K562 (cell line): ENCODE results near the gene MYL12A. TPM values are rescaled to one million over a fixed set of nuclear protein-coding genes. Genes with fewer than 3 reads are reported as not detected.

Experiments used
- CBX2 ChIP-seq: fragments of 200-600 bp; sonication (generic); IDR thresholded peaks from one replicate; pipeline ENCODE4 v1.6.1; 2012; ENCODE audit warnings: mild to moderate bottlenecking, low read length, inconsistent platforms; ENCODE audit not compliant: insufficient read depth, poor library complexity, severe bottlenecking
- polyA plus RNA-seq, 8 experiments: library from polyadenylated mRNA; depleted of rRNA in 4 of 8; stranded (reverse) in 5 of 8; unstranded in 3 of 8; fragments of >200 nt; fragmentation: Nextera tagmentation in 2 of 8; fragmentation: Illumina TruSeq in 1 of 8; extraction: Ambion mirVana in 2 of 8; extraction: Trizol in 1 of 8; gene quantifications; 2 replicates each; pipeline versions ENCODE4 v1.2.1 to v1.2.3, GENCODE V29; 2011 to 2014; ENCODE audit warnings: inconsistent platforms in 1 of 8, missing spikeins in 1 of 8
- total RNA-seq, 7 experiments: library from RNA; depleted of rRNA in 6 of 7; stranded (reverse); fragments of >200 nt in 6 of 7; fragmentation: Illumina TruSeq in 2 of 7; extraction: Trizol in 2 of 7; gene quantifications; 2 replicates each; pipeline versions ENCODE4 v1.2.1 to v1.2.3, GENCODE V29; 2011 to 2021; ENCODE audit warnings: low replicate concordance in 1 of 7
- TF ChIP-seq, protein P1 (sequence below): fragments of 450-650 bp; IDR thresholded peaks from 2 replicates; pipeline ENCODE4 v1.6.1; 2017; ENCODE audit warnings: antibody characterized with exemption, mild to moderate bottlenecking
- TF ChIP-seq, protein P2 (sequence below): IDR thresholded peaks from 2 replicates; pipeline ENCODE4 v1.6.1; 2012; ENCODE audit warnings: low read depth, low read length, improper control_type of control experiment, borderline replicate concordance

The MYL12A gene
- total and polyA plus RNA-seq, 9 of the 15 experiments (the other 6 are each of a cell fraction or from before 2014, with no cell fraction given) = 308 to 1,031 (median 559) TPM

DNA sequence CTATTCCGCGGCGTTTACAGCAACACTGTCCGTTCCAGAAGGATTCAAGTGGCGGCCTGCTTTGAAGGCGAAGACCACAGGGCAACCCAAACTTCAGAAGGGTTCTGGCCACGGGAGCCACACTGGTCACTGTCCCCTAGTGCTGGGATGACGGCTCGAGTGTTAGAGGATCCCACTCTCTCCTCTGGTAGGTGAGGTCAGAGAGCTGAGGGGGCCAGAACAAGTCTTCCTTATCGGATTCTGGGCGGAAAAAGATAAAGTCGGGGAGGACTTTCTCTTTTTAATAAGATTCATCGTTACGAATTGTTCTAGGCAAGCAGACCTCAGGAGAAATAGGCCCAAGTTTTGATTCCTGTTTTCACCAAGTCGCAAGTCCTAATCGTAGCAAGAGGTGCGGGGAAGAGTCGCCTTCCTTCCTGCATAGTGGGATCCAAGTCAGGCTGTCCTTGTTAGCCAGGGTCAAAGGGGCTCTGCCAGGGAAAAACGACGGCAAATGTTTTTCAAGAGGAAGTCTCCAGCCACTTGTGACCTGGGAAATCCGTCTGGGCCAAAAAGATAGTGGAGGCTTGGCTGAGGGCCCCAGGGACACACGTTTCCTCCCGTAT, 864 bp upstream of the MYL12A start (continued):
- TF ChIP-seq, protein P1, sequence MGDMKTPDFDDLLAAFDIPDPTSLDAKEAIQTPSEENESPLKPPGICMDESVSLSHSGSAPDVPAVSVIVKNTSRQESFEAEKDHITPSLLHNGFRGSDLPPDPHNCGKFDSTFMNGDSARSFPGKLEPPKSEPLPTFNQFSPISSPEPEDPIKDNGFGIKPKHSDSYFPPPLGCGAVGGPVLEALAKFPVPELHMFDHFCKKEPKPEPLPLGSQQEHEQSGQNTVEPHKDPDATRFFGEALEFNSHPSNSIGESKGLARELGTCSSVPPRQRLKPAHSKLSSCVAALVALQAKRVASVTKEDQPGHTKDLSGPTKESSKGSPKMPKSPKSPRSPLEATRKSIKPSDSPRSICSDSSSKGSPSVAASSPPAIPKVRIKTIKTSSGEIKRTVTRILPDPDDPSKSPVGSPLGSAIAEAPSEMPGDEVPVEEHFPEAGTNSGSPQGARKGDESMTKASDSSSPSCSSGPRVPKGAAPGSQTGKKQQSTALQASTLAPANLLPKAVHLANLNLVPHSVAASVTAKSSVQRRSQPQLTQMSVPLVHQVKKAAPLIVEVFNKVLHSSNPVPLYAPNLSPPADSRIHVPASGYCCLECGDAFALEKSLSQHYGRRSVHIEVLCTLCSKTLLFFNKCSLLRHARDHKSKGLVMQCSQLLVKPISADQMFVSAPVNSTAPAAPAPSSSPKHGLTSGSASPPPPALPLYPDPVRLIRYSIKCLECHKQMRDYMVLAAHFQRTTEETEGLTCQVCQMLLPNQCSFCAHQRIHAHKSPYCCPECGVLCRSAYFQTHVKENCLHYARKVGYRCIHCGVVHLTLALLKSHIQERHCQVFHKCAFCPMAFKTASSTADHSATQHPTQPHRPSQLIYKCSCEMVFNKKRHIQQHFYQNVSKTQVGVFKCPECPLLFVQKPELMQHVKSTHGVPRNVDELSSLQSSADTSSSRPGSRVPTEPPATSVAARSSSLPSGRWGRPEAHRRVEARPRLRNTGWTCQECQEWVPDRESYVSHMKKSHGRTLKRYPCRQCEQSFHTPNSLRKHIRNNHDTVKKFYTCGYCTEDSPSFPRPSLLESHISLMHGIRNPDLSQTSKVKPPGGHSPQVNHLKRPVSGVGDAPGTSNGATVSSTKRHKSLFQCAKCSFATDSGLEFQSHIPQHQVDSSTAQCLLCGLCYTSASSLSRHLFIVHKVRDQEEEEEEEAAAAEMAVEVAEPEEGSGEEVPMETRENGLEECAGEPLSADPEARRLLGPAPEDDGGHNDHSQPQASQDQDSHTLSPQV = no peak
- TF ChIP-seq CBX2 = no peak
- TF ChIP-seq, protein P2, sequence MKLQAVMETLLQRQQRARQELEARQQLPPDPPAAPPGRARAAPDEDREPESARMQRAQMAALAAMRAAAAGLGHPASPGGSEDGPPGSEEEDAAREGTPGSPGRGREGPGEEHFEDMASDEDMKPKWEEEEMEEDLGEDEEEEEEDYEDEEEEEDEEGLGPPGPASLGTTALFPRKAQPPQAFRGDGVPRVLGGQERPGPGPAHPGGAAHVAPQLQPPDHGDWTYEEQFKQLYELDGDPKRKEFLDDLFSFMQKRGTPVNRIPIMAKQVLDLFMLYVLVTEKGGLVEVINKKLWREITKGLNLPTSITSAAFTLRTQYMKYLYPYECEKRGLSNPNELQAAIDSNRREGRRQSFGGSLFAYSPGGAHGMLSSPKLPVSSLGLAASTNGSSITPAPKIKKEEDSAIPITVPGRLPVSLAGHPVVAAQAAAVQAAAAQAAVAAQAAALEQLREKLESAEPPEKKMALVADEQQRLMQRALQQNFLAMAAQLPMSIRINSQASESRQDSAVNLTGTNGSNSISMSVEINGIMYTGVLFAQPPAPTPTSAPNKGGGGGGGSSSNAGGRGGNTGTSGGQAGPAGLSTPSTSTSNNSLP = no peak
- TF ChIP-seq, all 486 proteins: peak for 120
